AG04449 (cell line): ENCODE data around the gene MFAP4.

Experiments used
- CTCF ChIA-PET: fragments of 350-600 bp; formaldehyde crosslinking; extraction: SDS; loops from one replicate; lab custom pipeline; 2021; ENCODE audit warnings: antibody characterized with exemption; lab: Yijun Ruan, JAX
- POLR2A ChIA-PET: fragments of 400-600, 350-600 bp; formaldehyde crosslinking; extraction: SDS; loops from one replicate; lab custom pipeline; 2020; ENCODE audit warnings: antibody characterized with exemption, inconsistent platforms; lab: Yijun Ruan, JAX
- DNase-seq: peaks from one replicate; pipeline ENCODE4 v3.0.0-alpha.2; 2010; ENCODE audit warnings: low read depth, low spot score
- H3K4me3 ChIP-seq: 2 replicates; pipeline ENCODE4 v1.5.1; 2011; ENCODE audit warnings: low read depth, mild to moderate bottlenecking, control low read depth, low read length
- CTCF ChIP-seq: IDR thresholded peaks from one replicate; pipeline ENCODE4 v1.5.1; 2011; ENCODE audit warnings: mild to moderate bottlenecking, moderate library complexity, low read length, control low read depth, inconsistent platforms; ENCODE audit not compliant: insufficient read depth; ENCODE audit errors: missing control alignments

Gene MFAP4

GRCh38 chr17:19390951-19391350 lies 4.0 kb upstream of the MFAP4 start:
- H3K4me3 ChIP-seq = no peak overlapping the region
- ChIA-PET CTCF (interaction anchor here (2.1 kb wide), 1 partner anchor 28 kb away, joined by 8 read pairs; the partner anchor contains the start of gene B9D1), POLR2A (no interaction called here)
- no peak for DNase-seq
- no peak for TF ChIP-seq CTCF

- CTCF ChIA-PET = interaction anchor here (0.9 to 2.2 kb wide), 6 partner anchors 11 to 377 kb away, joined by 3 to 14 read pairs (median 4); partner anchors contain the start of gene B9D1
- POLR2A ChIA-PET = interaction anchor here (0.8 to 4.1 kb wide), 2 partner anchors 11 to 66 kb away, joined by 3 to 39 read pairs; partner anchors contain the start of gene MAPK7
- no peak for DNase-seq
- no peak overlapping the region for H3K4me3 ChIP-seq
- TF ChIP-seq CTCF = no peak
Measured at GRCh38 chr17:19388791-19389785, 2.1 kb upstream of the MFAP4 start.

- no peak for DNase-seq
- ChIA-PET POLR2A (interaction anchor here (0.8 to 4.1 kb wide), 3 partner anchors 10 to 67 kb away, joined by 3 to 39 read pairs (median 8); partner anchors contain the start of gene MAPK7), CTCF (interaction anchor here (1.5 to 4.2 kb wide), 5 partner anchors 12 to 125 kb away, joined by 3 to 28 read pairs (median 8); partner anchors contain the start of gene B9D1)
- no peak overlapping the region for H3K4me3 ChIP-seq
- no peak for TF ChIP-seq CTCF
Measured at GRCh38 chr17:19387921-19388521, 1.0 kb upstream of the MFAP4 start.

GRCh38 chr17:19386051-19386929 lies 700 bp downstream of the MFAP4 start:
- POLR2A ChIA-PET = interaction anchor here (0.6 to 4.1 kb wide), 5 partner anchors 8 to 24 kb away, joined by 3 to 39 read pairs (median 3); partner anchors contain the start of genes B9D1 and MAPK7
- no peak for DNase-seq
- CTCF ChIA-PET = interaction anchor here (1.3 to 4.2 kb wide), 3 partner anchors 8 to 62 kb away, joined by 4 to 28 read pairs (median 16); partner anchors contain the start of genes B9D1 and MAPK7
- no peak for TF ChIP-seq CTCF
- H3K4me3 ChIP-seq = peak overlapping the region; percentile 68

GRCh38 chr17:19385521-19385983 lies 1.4 kb downstream of the MFAP4 start:
- TF ChIP-seq CTCF = no peak
- peak overlapping the region; percentile 40 for H3K4me3 ChIP-seq
- ChIA-PET CTCF (interaction anchor here (2.4 to 4.2 kb wide), 2 partner anchors 23 to 62 kb away, joined by 16 to 28 read pairs; partner anchors contain the start of gene B9D1), POLR2A (interaction anchor here (1.3 to 4.1 kb wide), 4 partner anchors 7 to 33 kb away, joined by 3 to 39 read pairs (median 4); partner anchors contain the start of genes B9D1 and MAPK7)
- DNase-seq = no peak
